GM23338 (cell line): Measurements from ENCODE around the gene PPFIA1.

Source experiments
- CREB1 ChIP-seq: fragments of 250-450 bp; sonication (Bioruptor Pico); IDR thresholded peaks from 2 replicates; pipeline ENCODE4 v1.5.0; 2020; ENCODE audit warnings: low read depth, mild to moderate bottlenecking, moderate library complexity
- EZH2 ChIP-seq: fragments of 200-600 bp; sonication (generic); IDR thresholded peaks from one replicate; pipeline ENCODE4 v1.8.0; 2017; ENCODE audit warnings: antibody characterized with exemption, mild to moderate bottlenecking, low read depth; ENCODE audit not compliant: unreplicated experiment
- EZH2phosphoT487 ChIP-seq: fragments of 200-600 bp; sonication (generic); IDR thresholded peaks from one replicate; pipeline ENCODE4 v1.8.1; 2018; ENCODE audit warnings: antibody characterized with exemption; ENCODE audit not compliant: unreplicated experiment
- JUNB ChIP-seq: IDR thresholded peaks from one replicate; pipeline ENCODE4 v1.6.1; 2016; ENCODE audit warnings: antibody characterized with exemption; ENCODE audit not compliant: unreplicated experiment
- POLR2AphosphoS5 ChIP-seq: IDR thresholded peaks from 2 replicates; pipeline ENCODE4 v1.6.1; 2016; ENCODE audit warnings: antibody characterized with exemption, low read depth
- STAT1 ChIP-seq: IDR thresholded peaks from one replicate; pipeline ENCODE4 v1.6.1; 2016; ENCODE audit warnings: antibody characterized with exemption; ENCODE audit not compliant: unreplicated experiment
- ZNF114 ChIP-seq: fragments of 250-450 bp; sonication (Bioruptor Pico); IDR thresholded peaks from 2 replicates; pipeline ENCODE4 v1.5.0; 2020; ENCODE audit warnings: mild to moderate bottlenecking, moderate library complexity
- ZNF331 ChIP-seq: fragments of 250-450 bp; sonication (Bioruptor Pico); IDR thresholded peaks from 2 replicates; pipeline ENCODE4 v1.5.0; 2020; ENCODE audit warnings: low read depth, mild to moderate bottlenecking, moderate library complexity
- TF ChIP-seq, protein P1 (sequence below): IDR thresholded peaks from 2 replicates; pipeline ENCODE4 v1.6.1; 2016; ENCODE audit warnings: antibody characterized with exemption
- TF ChIP-seq, protein P2 (sequence below), 2 experiments: fragments of 200-600 bp in 1 of 2; sonication (generic) in 1 of 2; conservative IDR thresholded peaks; 2 replicates each; pipeline versions ENCODE4 v1.5.1 to v1.6.1; 2016 to 2017; ENCODE audit warnings: antibody characterized with exemption in 2 of 2, low read depth in 2 of 2, mild to moderate bottlenecking in 2 of 2, moderate library complexity in 1 of 2
- TF ChIP-seq, protein P3 (sequence below): IDR thresholded peaks from one replicate; pipeline ENCODE4 v1.6.1; 2018; ENCODE audit warnings: antibody characterized with exemption; ENCODE audit not compliant: unreplicated experiment

DNA sequence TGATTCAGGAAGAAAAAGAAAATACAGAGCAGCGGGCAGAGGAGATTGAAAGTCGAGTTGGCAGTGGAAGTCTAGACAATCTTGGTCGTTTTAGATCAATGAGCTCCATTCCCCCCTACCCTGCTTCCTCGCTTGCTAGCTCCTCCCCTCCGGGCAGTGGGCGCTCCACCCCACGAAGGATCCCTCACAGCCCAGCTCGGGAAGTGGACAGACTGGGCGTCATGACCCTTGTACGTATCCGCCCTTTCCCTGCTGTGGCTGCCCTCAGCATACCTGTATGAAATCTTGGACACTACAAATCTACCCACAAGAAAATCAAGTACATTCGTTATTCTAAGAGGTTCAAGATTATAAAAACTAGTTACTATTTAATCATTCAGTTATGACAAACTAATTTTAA lies 77.7 kb downstream of the PPFIA1 start:
- TF ChIP-seq EZH2phosphoT487: no peak
- TF ChIP-seq ZNF114 (CRISPR knock-in tag): no peak
- TF ChIP-seq POLR2AphosphoS5: no peak
- TF ChIP-seq, protein P1, sequence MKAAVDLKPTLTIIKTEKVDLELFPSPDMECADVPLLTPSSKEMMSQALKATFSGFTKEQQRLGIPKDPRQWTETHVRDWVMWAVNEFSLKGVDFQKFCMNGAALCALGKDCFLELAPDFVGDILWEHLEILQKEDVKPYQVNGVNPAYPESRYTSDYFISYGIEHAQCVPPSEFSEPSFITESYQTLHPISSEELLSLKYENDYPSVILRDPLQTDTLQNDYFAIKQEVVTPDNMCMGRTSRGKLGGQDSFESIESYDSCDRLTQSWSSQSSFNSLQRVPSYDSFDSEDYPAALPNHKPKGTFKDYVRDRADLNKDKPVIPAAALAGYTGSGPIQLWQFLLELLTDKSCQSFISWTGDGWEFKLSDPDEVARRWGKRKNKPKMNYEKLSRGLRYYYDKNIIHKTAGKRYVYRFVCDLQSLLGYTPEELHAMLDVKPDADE: no peak
- TF ChIP-seq, protein P2, sequence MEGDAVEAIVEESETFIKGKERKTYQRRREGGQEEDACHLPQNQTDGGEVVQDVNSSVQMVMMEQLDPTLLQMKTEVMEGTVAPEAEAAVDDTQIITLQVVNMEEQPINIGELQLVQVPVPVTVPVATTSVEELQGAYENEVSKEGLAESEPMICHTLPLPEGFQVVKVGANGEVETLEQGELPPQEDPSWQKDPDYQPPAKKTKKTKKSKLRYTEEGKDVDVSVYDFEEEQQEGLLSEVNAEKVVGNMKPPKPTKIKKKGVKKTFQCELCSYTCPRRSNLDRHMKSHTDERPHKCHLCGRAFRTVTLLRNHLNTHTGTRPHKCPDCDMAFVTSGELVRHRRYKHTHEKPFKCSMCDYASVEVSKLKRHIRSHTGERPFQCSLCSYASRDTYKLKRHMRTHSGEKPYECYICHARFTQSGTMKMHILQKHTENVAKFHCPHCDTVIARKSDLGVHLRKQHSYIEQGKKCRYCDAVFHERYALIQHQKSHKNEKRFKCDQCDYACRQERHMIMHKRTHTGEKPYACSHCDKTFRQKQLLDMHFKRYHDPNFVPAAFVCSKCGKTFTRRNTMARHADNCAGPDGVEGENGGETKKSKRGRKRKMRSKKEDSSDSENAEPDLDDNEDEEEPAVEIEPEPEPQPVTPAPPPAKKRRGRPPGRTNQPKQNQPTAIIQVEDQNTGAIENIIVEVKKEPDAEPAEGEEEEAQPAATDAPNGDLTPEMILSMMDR (conservative IDR thresholded peaks at IDR 0.05; ENCODE audit: low read depth in 2 of 2): no peak
- no peak for TF ChIP-seq EZH2
- TF ChIP-seq, protein P3, sequence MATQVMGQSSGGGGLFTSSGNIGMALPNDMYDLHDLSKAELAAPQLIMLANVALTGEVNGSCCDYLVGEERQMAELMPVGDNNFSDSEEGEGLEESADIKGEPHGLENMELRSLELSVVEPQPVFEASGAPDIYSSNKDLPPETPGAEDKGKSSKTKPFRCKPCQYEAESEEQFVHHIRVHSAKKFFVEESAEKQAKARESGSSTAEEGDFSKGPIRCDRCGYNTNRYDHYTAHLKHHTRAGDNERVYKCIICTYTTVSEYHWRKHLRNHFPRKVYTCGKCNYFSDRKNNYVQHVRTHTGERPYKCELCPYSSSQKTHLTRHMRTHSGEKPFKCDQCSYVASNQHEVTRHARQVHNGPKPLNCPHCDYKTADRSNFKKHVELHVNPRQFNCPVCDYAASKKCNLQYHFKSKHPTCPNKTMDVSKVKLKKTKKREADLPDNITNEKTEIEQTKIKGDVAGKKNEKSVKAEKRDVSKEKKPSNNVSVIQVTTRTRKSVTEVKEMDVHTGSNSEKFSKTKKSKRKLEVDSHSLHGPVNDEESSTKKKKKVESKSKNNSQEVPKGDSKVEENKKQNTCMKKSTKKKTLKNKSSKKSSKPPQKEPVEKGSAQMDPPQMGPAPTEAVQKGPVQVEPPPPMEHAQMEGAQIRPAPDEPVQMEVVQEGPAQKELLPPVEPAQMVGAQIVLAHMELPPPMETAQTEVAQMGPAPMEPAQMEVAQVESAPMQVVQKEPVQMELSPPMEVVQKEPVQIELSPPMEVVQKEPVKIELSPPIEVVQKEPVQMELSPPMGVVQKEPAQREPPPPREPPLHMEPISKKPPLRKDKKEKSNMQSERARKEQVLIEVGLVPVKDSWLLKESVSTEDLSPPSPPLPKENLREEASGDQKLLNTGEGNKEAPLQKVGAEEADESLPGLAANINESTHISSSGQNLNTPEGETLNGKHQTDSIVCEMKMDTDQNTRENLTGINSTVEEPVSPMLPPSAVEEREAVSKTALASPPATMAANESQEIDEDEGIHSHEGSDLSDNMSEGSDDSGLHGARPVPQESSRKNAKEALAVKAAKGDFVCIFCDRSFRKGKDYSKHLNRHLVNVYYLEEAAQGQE: no peak
- TF ChIP-seq JUNB: no peak
- no peak for TF ChIP-seq CREB1 (CRISPR knock-in tag)
- no peak for TF ChIP-seq STAT1
- no peak for TF ChIP-seq ZNF331 (CRISPR knock-in tag)
